Left forelimb (tissue), 1 donor: Measurements from ENCODE around the gene MLXIP.
"Not testable (repeated sequence)": the region's sequence is repeated elsewhere in the genome, so short reads cannot be mapped to it uniquely, and the experiment has no call there.

Experiments
- DNase-seq: peaks from one replicate; pipeline ENCODE4 v3.0.0-alpha.2; 2018; ENCODE audit warnings: low spot score

The MLXIP gene

DNA sequence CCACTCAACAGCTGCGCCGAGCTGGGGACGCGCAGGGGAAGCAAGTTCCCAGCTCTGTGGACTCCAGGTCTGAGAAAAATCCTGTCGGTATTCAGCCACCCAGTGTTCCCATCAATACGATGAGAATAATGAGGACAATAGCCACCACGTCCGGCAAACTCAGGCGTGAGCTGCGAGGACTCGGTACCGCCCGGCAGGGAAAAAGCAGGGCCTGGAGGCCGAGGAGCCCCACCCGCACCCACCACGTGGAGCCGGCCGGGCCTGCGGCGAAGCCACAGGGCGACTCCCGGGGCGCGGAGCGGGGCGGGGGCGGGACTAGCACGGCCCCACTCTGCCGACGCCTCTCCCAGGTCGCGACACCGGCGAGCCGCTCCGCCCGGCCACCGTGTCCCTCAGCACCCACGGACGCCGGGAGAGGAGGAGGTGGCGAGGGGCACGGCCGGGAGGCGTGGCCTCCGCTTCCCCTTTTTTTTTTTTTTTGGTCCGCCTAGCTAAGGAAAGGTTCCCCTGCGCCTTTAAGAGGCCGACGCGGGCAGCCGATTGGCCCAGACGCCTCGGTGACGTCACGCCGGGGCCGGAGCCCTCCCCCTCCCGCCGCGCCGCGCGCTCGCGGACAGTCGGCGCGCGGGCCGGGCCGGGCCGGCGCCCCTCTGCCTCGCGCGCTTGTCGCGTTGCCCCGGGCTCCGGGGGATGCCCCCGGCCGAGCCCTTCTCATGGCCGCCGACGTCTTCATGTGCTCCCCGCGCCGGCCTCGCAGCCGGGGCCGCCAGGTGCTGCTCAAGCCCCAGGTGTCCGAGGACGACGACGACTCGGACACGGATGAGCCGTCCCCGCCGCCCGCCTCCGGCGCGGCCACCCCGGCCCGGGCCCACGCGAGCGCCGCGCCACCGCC lies at the start of gene MLXIP:
MLXIP (plus strand) TSS at position 616 of the 892 bp plus-strand sequence; CDS start at position 714, 98 bp downstream.
- peak; percentile 95 for DNase-seq

GRCh38 chr12:122028905-122029560 lies 49.5 kb upstream of the MLXIP start:
- no peak for DNase-seq

GRCh38 chr12:122029620-122030423 lies 48.7 kb upstream of the MLXIP start:
- DNase-seq, result no peak

GRCh38 chr12:122030424-122031035 lies 48.0 kb upstream of the MLXIP start:
- no peak for DNase-seq

DNA sequence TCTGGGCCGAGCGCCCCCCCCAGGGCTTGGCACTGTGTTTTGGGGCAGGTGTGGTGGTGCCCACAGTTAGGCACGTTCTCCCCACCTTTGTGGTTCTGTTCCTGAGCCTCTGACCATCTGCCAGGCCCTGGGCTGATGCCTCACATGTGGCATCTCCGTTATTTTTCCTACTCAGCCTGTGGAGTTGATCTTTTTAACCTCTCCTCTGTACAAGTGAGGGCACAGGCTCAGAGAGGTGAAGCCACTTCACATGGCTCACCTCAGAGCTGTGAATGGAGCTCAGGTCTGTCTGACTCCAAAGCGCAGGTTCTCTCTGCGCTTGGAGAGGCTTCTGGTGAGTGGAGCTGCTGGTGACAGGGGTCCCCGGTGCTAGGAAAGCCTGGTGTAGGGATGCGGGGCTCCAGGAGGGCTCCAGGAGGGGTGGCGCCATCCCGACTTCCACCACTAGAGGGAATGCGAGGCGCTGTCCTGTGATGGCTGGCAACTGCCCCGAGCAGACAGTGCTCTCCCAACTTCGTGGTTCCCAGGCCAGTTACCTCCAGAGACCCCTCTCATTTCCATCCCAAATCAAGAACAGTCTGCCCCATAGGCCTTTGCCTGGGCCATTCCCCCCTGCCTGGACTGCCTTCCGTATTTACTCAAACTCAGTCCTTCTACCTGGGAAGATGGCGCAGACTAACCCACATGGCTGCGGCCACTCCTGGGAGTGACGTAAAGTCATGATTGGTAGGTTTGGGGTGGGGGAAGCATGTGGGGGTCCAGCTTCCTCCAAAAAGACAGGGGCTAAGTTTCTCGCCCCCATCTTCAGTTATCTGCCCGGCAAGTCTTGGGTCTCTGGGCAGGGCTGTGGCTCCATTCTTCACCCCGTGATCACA lies 47.0 kb upstream of the MLXIP start:
- DNase-seq, result no peak

DNA sequence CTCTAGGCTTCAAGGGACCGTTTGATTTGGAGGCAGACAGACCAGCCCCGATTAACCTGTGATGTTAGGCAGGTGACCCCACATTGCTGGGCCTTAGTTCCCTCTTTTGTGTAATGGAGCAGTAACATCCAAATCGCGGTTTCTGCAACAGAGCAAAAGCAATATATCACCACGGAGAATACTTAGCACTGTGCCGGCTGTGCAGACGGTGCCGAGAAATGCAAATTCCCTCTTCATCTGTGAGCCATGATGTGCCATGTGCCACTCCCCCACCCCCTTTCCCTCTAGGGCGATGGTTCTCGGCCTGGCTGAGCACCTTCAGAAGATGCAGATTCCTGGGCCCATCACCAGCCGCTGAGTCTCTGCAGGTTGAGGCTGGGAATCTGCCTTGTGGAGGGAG lies 46.0 kb upstream of the MLXIP start:
- DNase-seq, result no peak

- no peak for DNase-seq
Observed at GRCh38 chr12:122035292-122035691, 43.3 kb upstream of the MLXIP start.

DNA sequence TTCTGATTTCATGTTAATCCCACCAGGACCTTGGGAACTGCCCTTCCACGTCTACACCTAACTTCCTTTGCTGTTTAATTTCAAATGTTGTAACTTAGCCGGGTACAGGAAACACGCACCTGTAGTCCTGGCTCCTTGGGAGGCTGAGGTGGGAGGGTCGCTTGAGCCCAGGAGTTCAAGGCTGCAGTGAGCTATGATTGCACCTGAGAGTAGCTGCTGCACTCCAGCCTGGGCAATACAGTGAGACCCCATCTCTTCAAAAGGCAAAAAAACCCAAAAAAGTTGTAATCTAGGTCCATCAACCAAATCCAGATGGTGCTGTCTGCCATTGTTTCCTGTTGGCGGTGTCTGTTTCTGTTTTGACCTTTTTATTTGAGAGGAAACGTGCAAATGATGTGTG lies 42.4 kb upstream of the MLXIP start:
- DNase-seq, result no peak

DNA sequence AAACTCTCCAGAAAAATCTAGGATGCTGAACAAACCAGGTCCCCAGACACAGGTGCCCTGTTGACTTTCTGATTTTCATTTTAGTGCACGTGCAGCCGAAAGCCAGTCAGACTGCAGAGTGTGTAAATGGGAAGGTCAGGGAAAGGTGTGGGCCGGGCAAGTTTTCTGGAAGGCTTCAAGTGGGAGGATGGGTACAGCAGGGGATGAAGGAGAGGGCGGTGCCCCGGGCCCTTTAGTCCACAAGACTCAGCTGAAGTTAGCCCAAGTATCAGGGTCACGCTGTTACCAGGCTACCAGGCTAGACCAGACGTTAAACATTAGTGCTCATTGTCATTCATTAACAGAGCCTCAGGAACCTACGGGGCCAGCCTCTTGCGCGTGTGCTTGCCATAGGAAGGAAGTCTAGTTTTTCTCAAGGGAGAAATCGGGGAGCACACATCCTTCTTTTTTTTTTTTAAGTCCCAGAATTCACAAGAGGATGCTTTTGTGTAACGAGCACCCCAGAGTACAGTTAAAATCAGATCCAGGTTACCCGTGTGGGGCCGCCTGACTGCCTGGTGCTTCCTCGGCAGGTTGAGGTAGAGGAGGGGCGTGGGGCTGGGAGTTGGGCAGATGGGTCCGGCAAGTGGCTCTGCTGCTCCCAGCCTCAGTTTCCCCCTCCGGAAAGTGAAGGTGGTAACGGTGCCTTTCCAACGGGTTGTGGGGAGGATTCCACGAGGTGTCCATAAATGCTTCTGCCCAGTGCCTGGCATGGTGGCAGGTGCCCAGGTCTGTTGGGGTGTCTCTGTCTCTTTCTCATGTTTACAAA lies 37.8 kb upstream of the MLXIP start:
- DNase-seq, result no peak

GRCh38 chr12:122041458-122041857 lies 37.1 kb upstream of the MLXIP start:
- not testable (repeated sequence) for DNase-seq

DNA sequence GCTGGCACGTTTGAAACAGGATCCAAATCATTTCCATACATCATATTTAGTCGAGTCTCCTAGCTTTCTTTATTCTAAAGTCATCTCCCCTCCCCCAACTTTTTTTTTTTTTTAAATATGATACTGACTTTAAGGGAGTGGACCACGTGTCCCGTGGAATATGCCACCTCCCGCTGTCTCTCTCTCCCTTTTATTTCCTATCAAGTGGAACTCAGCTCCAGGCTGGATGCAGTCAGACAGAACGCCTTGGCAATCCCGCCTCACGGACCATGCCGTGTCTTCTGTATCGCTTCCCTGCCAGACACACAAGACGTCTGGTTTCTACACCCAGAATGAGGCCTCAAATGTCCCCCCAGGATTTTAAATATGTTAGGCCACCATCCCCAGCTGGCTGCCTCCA lies 35.6 kb upstream of the MLXIP start:
- DNase-seq, result no peak

DNA sequence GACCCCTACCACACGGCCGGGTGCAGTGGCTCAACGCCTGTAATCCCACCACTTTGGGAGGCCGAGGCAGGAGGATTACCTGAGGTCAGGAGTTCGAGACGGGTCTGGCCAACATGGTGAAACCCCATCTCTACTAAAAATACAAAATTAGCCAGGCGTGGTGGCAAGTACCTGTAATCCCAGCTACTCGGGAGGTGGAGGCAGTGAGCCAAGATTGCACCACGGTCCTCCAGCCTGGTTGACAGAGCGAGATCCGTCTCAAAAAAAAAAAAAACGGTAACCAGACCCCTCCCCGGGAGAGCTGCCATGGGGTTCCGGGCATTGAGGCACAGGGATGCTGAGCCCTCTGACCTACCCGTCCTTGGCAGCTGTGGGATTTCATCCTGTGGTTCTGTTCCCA lies 35.1 kb upstream of the MLXIP start:
- DNase-seq, result no peak

DNA sequence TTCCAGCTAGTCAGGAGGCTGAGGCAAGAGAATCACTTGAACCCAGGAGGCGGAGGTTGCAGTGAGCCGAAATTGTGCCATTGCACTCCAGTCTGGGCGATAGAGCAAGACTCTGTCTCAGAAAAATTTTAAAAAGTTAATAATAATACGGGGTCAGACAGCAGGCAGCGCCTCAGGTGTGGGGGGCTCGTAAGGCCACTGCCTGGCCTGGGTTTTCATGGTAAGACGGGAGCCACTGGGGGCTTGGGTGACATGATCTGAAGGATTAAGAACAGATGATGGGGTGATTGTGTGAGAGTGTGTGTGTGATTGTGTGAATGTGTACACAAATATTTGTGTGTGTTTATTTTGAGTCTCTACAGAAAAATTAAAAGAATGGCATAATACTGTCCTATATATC lies 33.3 kb upstream of the MLXIP start:
- no peak for DNase-seq

GRCh38 chr12:122046145-122046544 lies 32.4 kb upstream of the MLXIP start:
- DNase-seq, result no peak

GRCh38 chr12:122048151-122048550 lies 30.4 kb upstream of the MLXIP start:
- DNase-seq, result no peak

DNA sequence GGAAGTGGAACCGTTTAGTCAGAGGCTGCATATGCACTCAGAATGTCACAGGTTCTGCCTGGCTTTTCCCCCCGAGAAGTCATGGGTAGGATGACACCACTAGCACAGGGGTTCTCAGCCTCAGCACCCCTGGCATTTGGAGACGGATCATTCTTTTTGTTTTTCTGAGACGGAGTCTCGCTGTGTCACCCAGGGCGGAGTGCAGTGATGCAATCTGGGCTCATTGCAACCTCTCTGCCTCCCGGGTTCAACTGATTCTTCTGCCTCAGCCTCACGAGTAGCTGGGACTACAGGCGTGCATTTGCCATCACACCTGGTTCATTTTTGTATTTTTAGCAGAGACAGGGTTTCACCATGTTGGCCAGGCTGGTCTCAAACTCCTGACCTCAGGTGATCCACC lies 28.7 kb upstream of the MLXIP start:
- DNase-seq, result no peak

GRCh38 chr12:122050706-122051105 lies 27.9 kb upstream of the MLXIP start:
- no peak for DNase-seq

GRCh38 chr12:122051231-122051876 lies 27.2 kb upstream of the MLXIP start:
- no peak for DNase-seq

- no peak for DNase-seq
Observed at GRCh38 chr12:122052285-122052684, 26.3 kb upstream of the MLXIP start.
